ENCODE results near the gene SYTL4.
"Not testable (repeated sequence)": the region's sequence is repeated elsewhere in the genome, so short reads cannot be mapped to it uniquely, and the experiment has no call there.

GRCh38 chrX:100724006-100724405 lies 7.9 kb downstream of the SYTL4 start:
- not testable (repeated sequence) for TF ChIP-seq POLR2AphosphoS5, CTCF (IDR thresholded peaks at IDR 0.05)

Measured in upper lobe of left lung (tissue), 4 donors.